HG03175 (cell line): Measurements from ENCODE around the gene HKDC1.
"Not testable (repeated sequence)": the region's sequence is repeated elsewhere in the genome, so short reads cannot be mapped to it uniquely, and the experiment has no call there.

Experiments
- ATAC-seq: cut with Tn5 transposase; IDR thresholded peaks from one replicate; pipeline ENCODE4 v1.9.1; 2021; ENCODE audit warnings: mild to moderate bottlenecking, moderate library complexity; ENCODE audit not compliant: unreplicated experiment

HKDC1 gene

GRCh38 chr10:69220041-69220451, at the start of gene HKDC1:
Gene HKDC1 (plus strand): TSS chr10:69220332. CDS start chr10:69220436, 104 bp downstream.
- no peak for ATAC-seq

GRCh38 chr10:69172241-69172982, 47.7 kb upstream of the HKDC1 start:
- no peak for ATAC-seq

- not testable (repeated sequence) for ATAC-seq
These were observed 44.8 kb upstream of the HKDC1 start for GRCh38 chr10:69175326-69175725.

GRCh38 chr10:69176823-69177222, 43.3 kb upstream of the HKDC1 start:
- ATAC-seq = no peak

GRCh38 chr10:69179089-69179742, 40.9 kb upstream of the HKDC1 start:
- ATAC-seq = peak; percentile 35

- ATAC-seq = peak; percentile 84
These were observed 40.2 kb upstream of the HKDC1 start, which contains the start of gene SUPV3L1 for GRCh38 chr10:69179743-69180524. Gene SUPV3L1 (plus strand): TSS chr10:69180234. CDS start chr10:69180292, 58 bp downstream.

GRCh38 chr10:69180525-69181204, 39.5 kb upstream of the HKDC1 start:
- no peak for ATAC-seq

- ATAC-seq = no peak
These were observed 38.7 kb upstream of the HKDC1 start for GRCh38 chr10:69181433-69181832.

GRCh38 chr10:69182005-69182404, 38.1 kb upstream of the HKDC1 start:
- ATAC-seq = no peak

GRCh38 chr10:69186524-69186923, 33.6 kb upstream of the HKDC1 start:
- ATAC-seq = no peak

GRCh38 chr10:69201045-69201444, 19.1 kb upstream of the HKDC1 start:
- no peak for ATAC-seq

GRCh38 chr10:69202332-69202731, 17.8 kb upstream of the HKDC1 start:
- ATAC-seq = no peak

GRCh38 chr10:69208761-69209160, 11.4 kb upstream of the HKDC1 start:
- ATAC-seq = no peak

- ATAC-seq = no peak
These were observed 10.2 kb upstream of the HKDC1 start for GRCh38 chr10:69209787-69210484.

GRCh38 chr10:69211104-69211503, 9.0 kb upstream of the HKDC1 start:
- ATAC-seq = no peak

GRCh38 chr10:69211524-69211923, 8.6 kb upstream of the HKDC1 start:
- ATAC-seq = no peak

GRCh38 chr10:69213591-69214311, 6.4 kb upstream of the HKDC1 start:
- ATAC-seq = no peak

- ATAC-seq = no peak
These were observed 5.4 kb upstream of the HKDC1 start for GRCh38 chr10:69214666-69215131.

GRCh38 chr10:69215405-69216171, 4.5 kb upstream of the HKDC1 start:
- no peak for ATAC-seq
